NCI-H2227 treated with DMSO at 0.1 percent for 48 hours (cell line): ENCODE measurements around the gene ABO.
"Not testable (repeated sequence)": the region's sequence is repeated elsewhere in the genome, so short reads cannot be mapped to it uniquely, and the experiment has no call there.

Experiments used
- DNase-seq: peaks from one replicate; lab custom pipeline; 2025; lab: John Stamatoyannopoulos, UW

Gene ABO

DNA sequence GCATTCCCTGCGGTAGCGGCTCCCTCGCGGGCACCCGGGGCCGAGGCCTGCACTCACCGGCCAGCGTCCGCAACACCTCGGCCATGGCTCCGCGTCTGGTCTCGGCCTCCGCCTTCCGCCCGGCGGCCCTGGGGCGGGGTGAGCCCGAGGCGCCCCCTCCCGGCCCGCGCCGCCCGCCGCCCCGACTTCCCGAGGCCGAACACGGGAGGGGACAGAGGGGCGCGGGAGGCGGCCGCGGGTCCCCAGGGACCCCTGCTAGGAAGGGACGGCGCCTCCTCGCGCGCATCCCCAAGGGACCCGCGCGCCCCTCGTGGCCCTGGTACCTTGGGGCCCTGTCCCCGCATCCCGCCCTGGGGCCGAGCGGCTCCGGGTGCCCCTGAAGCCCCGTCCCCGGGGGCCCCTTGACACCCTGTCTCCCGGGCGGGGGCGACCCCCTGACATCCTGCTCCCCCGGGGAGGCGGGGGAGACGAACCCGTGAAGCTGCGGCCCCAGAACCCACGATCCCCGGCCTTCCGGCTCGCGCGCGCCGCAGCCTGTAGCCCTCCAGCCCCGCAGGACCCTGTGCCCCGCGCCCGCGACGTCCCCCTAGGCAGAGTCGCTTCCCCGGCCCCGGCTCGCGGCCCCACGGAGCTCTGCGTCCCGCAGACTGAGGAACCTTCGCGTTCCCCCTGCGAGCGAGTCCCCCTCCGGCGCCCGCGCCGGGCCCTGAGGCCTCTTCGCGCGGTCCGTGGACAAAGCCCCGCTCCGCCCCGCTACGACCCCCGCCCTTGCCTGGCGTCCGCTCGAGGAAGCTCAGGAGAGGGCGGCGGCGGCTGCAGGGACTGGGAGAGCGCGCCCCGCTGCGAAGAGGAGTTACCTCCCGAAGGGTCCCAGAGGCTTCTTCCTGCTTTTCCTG lies at the start of gene ABO:
ABO (minus strand) TSS at position 97 of the 896 bp plus-strand sequence.
- DNase-seq: no peak

DNA sequence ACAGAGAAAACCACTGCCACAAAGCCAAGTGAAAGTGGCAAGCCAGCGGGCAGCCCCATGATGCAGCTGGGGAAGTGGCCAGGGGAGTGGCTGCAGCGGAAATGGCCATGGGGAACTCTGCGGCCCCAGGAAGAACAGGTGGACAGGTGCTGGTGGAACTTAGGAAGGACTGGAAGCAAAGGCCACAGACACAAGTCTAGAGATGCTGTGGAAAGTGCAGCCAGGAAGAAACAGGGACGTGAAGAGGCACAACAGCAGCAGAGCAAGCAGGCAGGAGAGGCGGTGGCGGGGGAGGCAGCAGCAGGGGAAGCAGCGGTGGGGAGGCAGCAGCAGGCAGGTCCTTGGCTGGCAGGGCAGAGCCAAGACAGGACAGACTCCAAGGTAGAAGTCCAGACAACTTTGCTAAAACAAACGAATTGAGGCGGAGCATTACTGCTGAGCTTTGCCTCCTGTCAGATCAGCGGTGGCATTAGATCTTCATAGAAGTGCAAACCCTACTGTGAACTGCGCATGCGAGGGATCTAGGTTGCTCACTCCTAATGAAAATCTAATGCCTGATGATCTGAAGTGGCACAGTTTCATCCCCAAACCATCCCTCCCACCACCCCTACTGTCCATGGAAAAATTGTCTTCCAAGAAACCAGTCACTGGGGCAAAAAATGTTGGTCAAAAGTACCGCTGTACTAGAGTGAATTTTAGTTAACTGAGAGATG lies 49.1 kb upstream of the ABO start:
- no peak for DNase-seq

DNA sequence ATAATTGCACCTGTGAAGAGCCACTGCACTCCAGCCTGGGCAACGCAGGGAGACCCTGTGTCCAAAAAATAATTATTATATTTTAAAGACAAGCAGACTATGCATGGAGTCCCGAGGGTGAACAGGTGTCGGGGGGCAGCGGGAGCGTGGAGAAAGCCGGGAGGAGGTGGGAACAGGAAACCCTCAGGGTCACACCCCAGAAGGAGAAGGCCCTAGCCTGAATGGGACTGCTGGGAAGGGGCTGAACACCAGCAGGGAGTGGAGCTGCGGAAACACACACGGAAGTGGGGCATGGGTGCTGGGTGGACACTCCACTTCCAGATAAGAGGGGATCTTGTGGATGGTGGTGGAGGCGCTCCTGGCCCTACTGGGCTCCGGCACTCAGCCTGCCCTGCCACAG lies 48.2 kb upstream of the ABO start:
- DNase-seq: no peak

DNA sequence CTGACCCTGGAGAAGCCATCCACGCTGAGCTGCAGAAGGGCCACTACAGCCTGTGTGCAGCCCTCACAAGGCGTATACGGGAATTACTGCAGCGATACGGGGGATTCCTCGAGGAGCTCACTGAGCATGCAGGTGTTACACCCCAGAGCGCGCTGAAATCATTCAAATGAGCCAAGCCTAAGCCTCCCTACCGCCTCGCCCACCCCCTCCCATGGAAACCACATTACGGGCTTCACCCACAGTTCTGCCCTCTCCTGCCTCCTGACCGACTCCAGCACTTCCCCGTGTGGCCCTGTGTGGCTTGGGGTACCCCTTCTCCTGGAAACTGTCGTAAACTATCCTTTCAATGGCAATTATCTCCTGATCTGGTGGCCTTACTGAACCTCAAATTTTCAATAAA lies 47.7 kb upstream of the ABO start:
- DNase-seq: no peak

DNA sequence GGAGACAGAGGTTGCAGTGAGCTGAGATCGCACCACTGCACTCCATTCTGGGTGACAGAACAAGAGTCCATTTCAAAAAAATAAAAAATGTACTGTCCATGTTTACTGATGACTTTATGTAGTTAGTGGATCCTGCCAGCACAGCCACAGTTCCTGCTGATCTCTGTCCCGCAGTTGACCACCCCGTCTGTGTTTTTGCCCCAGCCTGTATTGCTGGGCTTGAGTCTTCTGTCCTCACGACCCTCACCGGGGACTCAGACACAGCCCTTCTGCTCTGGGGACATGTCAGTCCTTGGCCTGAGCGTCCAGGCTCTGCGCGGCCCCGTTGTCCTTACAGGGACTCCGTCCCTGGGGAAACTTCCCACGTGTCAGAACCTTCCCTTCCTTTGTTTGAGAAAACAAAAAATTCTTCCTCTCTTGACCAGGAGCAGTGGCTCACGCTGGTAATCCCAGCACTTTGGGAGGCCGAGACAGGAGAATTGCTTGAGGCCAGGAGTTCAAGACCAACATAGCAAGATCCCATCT lies 46.5 kb upstream of the ABO start:
- DNase-seq: no peak

DNA sequence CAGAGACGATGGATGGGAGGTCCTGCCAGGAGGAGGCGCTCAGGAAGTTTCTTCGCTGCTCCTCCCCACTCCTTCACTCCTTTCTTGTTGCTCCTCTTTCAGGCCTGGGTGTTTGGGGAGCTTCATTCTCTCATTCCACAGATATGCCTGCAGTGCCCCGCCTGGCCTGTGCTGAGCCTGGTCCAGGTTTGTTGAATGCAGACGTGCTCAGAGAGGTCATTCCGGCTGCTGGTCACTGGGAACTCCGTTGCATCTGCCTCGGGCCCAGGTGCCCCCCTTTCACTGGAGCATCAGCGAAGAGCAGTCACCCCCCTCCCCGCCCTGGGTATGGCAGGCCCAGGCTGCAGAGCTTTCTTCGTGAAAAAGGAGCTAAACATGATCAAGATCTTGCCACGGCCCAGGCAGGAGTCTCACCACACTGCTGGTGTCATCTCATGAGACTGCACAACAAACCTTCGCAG lies 45.5 kb upstream of the ABO start:
- DNase-seq: no peak

DNA sequence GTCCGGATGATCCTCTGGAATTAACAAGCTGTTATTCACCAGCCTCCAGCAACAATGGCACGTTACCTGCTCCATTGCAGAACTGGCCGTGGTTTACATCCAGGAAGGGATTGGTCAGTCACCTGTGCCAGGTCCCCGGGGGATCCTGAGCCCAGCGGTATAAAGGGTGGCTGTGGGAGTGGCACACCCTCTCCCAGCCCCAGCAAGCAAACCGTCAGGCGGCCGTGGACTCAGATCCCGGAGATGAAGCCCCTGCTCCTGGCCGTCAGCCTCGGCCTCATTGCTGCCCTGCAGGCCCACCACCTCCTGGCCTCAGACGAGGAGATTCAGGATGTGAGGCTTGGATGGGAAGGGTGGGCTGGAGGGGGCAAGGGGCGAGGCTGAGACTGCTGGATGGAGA lies 42.5 kb upstream of the ABO start:
- DNase-seq: not testable (repeated sequence)

DNA sequence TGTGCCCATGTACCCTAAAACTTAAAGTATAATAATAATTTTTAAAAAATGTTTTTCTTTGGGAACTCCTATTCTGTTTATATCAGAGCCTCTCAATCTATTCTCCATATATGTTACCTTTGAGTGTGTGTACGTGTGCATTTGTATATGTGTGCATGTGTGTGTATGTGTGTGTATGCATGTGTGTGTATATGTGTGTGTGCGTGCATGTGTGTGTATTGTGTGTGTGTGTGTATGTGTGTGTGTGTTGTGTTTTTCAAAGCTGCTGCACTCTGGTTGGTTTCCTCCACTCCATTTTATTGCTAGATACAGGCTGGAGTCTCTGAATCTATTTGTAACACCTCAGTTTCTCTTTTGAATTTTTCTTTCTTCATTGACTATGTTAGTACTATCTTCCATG lies 41.0 kb upstream of the ABO start:
- no peak for DNase-seq

DNA sequence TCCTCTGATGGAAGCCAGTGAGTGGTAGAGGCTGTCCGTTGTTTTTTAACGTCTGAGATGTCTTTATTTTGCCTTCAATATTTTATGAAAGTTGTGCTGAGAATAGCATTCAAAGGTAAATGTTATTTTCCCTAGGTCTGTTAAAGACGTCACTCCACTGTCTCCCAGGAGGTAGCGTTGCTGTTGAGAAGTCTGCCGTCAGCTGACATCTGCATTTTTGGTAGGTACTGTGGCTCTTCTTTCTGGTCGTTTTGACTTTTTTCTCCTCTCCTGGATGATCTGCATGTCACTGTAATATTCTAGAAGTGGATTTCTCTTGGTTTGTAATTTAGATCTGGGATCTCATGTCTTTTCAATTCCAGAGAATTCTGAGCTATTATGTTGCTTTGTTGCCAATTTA lies 34.6 kb upstream of the ABO start:
- no peak for DNase-seq

DNA sequence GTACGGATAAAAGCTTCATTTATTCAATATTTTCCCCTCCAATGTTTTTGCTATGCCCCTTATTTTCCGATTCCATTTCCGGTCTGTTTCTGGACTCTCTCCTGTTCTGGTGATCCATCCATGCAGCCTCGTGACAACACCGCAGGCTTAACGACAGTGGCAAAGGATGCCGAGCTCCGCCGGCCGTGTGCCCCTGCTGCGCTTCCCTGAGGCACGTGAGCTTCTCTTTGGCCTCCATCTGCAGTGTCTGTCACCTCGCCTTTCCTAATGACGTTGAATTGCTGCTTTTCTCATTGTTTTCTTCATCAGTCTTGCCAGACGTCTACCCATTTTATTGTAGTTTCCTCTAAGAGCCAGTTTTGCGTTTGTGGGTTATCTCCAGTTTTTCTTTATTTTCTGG lies 32.3 kb upstream of the ABO start:
- DNase-seq: no peak

DNA sequence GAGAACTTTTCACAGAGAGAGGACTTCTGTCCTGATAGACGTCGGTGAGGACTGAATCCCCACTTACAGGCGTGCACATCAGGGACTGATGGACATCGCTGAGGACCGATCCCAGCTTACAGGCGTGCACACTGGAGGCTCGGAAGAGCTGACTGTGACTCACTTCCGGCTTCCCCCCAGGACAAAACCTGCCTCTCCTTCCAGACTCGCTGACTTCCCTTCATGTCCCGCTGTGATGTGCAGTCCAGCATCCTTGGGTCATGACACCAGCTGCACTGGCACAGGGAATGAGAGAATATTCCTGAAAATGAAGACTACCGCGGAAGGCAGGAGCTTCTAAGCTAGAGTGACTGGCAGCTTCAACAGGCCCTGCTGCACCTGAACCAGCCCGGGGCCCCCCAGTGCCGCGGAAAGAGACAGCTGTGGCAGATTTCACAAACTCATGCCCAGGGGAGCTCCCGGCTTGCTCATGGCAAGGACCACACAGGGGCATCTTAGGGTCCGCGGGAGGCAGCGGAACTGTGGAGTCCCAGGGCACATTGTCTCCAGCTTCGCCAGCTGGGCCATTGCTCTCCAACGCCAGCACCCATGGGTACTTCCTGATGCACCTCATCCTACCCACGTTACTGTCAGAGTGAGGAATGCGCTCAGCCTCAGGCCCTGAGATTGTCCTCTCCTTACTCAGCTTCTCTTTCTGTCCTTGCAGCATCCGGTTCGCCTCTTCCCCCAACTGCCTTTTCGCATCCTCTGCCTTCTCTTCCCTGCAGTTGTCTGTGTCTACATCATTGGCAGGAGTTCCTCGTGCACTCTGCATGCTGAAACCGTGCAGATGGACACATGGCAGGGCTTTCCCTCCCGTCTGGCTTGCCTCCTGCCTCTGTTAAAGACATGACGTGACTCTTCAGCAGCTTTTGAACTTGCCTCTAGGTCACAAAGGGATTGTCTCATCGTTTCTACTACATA lies 31.5 kb upstream of the ABO start:
- DNase-seq: no peak

DNA sequence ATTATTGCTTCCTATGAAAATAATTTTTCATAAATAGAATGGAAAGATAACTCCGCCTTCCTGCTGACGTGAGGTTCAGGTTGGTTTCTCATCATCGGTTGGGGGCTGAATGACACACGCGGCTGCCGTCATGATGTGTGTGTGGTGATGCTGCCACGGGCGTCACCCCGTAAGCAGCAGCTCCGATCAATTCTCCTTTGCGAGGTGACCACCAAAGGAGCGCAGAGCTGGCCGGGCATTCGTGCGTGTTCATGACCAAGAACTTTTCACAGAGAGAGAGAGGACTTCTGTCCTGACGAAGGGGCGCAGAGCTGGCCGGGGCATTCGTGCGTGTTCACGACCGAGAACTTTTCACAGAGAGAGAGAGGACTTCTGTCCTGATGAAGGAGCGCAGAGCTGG lies 30.7 kb upstream of the ABO start:
- no peak for DNase-seq

DNA sequence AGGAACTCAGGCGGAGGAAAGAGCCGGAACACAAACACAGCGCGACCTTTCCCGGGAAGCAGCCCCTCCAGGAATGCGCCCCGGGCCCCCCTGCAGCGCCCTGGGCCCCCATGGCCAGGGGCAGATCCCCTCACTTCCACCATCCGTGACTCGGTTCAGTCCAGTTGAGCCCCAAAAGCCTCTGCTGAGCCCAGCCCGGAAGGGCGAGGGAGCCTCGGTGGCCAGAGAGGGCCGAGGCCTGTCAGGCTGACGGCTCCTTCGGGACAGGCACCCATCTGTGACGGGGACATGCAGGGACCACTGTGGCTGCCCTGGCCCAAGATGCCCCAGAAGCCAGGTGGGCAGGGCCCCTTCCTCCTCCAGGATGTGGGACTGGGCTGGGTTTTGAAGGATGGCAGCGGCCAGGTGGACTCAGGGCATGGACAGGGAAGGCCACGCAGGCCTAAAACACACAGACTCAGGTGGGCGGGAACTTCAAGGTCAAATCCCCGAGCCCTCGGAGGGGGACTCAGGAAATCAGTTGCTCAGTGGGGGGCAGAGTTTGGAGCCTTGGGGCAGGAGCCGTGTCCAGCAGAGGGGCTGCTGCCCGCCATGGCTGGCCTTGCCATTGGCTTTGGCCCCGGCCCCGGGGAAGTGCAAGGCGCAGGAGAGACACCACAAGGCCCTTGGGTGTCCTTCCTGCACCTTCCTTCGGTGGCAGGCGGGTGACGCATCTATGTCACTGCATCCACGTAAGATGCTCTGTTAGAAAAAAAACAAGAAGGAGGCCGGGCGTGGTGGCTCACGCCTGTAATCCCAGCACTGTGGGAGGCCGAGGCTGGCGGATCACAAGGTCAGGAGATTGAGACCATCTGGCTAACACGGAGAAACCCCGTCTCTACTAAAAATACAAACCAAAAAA lies 29.7 kb upstream of the ABO start:
- DNase-seq: no peak

DNA sequence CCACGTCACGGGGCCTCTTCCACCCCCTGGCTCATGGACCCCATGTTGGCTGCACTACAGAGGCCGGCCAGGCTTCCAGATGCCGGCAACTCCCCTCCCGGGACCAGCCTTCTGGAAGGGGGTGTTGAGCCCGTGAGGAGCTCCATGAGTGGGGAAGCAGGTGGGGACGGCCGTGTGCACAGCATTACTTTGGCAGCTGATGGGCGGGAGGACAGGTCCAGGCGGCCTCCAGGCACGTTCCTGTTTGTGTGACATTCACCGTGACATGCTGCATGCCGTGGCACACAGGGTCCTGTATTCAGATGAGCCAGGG lies 29.1 kb upstream of the ABO start:
- no peak for DNase-seq

DNA sequence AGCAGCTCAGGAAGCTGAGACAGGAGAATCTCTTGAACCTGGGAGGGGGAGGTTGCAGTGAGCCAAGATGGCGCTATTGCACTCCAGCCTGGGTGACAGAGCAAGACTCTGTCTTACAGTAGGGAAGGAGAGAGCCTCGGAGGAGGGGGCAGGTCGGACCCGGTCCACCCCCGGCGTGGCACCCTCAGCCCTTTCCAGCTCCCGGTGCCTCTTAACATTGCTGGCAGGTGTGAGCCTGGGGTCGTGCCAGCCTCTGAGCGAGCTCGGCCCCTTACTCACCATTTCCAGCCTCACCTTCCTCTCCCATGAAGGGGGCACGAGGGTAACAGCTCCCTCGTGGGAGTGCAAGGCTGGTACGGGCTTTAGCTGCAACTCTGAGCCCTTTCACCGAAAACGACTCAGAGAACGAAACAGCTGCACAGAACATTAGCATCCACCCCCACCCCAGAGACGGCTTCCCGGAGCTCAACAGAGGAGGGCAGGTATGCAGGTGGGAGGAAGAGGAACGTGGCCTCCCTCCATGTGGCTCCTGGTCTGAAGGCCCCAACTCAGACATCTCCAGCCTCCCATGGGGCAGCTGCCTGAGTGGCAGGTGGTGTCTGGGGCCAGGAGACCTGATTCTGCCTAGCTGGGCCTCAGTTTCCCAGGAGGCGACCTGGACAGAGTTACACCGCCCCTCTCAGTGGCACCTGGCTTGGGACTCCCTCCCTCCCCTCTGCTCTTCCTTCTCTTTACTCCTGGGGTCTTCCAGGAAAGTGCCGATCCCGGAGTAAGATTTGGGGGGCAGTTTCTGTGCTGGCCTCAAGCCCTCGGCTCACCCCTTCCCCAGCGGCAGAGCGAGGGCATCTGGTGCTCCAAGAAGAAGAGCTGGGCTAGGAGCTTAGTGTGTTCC lies 28.5 kb upstream of the ABO start:
- no peak for DNase-seq

DNA sequence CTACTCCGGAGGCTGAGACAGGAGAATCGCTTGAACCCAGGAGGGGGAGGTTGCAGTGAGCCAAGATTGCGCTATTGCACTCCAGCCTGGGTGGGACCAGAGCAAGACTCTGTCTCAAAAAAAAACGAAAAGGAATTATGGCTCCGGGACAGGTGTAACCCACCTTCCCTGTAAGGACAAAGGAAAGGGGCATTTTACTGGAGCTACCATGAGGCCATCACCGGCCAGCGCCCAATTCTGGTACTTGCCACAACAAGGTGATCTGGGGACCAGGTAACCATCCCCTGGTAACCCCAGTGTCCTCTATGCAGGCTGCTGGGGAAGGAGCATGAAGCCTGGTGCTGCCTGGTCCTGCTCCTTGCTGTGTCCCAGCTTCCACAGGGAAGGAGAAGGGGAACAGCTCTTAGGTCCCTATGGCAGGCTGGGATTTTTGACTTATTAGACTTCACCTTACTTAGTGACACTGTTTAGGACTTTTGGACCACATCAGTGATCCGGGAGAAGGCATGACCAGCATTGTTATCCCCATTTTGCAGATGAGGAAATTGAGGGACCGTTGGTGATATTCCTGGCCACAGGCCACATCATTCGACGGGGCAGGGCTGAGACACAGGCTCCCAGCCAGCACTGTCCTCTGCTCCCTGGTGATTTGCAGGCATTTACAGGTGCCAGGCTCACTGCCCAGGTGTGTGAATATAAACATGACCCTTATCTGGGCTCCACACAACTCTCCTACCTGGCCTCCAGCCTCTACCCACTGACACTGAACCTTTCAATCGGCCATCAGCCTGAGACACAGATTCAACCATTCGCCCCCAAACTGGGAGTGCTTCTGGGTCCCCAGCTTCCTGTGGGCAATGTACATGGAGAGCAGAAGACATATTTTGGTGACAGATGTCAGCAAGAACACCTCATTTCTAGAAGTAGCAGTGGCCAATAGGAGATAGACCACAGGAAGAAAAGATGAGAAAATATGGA lies 26.5 kb upstream of the ABO start:
- DNase-seq: no peak

DNA sequence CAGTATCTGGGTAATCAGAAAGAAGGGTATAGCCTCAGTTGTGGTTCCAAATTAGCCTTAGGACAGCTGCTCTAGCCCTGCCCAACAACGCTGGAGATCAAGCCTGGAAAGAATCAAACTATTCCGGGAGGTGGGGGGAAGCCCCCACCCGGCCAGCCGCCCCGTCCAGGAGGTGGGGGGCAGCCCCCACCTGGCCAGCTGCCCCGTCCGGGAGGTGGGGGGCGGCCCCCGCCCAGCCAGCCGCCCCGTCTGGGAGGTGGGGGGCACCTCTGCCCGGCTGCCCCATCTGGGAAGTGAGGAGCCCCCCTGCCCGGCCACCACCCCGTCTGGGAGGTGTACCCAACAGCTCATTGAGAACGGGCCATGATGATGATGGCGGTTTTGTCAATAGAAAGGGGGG lies 25.0 kb upstream of the ABO start:
- not testable (repeated sequence) for DNase-seq

DNA sequence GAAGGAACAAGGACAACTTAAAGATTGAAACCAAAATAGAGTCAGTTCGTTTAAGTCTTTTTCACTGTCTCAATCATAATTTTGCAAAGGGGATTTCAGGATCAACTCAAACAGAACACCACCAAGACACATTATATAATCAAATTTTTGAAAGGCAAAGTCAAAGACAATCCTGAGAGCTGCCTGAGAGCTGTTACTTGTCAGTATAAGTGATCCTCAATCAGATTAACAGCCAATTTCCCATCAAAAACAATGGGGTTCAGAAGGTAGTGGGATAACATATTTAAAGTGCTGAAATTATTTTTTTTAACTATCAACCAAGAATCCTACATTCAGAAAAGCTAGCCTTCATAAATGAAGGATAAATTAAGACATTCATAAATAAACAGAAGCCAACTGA lies 19.3 kb upstream of the ABO start:
- no peak for DNase-seq

DNA sequence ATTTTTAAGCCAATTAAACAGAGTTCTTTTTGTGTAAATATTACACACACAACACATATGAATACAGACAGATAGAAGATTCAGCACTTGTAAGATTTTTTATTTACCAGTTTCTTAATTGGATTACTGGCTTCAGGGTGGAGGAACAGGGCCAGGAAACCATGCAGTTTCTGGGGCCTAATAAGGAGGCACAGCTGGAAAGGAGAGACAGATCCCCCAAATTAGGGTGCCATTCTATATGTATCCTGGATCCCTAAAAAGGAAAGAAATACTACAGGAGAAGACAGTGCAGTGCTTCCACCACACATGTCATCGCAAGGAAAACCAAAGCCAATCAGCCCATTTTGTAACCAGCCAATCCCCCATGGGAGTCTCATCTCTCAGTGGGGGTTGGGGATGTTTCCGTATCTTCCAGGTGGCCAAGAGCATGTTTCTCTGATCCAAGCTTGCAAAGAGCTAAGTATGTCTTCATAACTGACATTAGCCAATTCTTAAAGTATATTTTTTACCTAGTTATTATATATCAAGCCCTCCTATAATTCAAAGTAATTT lies 15.8 kb upstream of the ABO start:
- no peak for DNase-seq
